Heart left ventricle (tissue), 16 donors: Measurements from ENCODE around the gene GPRC5A. TPM values are rescaled to one million over a fixed set of nuclear protein-coding genes. Genes with fewer than 3 reads are reported as not detected.

Source experiments
- ATAC-seq, 4 donors: fragments of 200-7000 bp; cut with Tn5 transposase; one replicate each; pipeline ENCODE4 v1.9.1; 2020 to 2022; ENCODE audit warnings: moderate library complexity in 4 of 4, mild to moderate bottlenecking in 3 of 4, moderate number of reproducible peaks in 1 of 4
- DNase-seq, 5 donors: peaks; one replicate each; pipeline ENCODE4 v3.0.0-alpha.2; 2020
- H3K27ac ChIP-seq, 12 donors: fragments of 200-600 bp; sonication (generic) in 4 of 12; one replicate each; pipeline versions ENCODE4 v1.5.0 to v1.8.0; 2016 to 2022; ENCODE audit warnings: mild to moderate bottlenecking in 2 of 12
- H3K27me3 ChIP-seq, 9 donors: fragments of 200-600 bp; sonication (generic) in 2 of 9; one replicate each; pipeline versions ENCODE4 v1.5.1 to v1.8.0; 2016 to 2022; ENCODE audit warnings: mild to moderate bottlenecking in 3 of 9
- H3K36me3 ChIP-seq, 9 donors: fragments of 200-600 bp; sonication (generic) in 2 of 9; one replicate each; pipeline versions ENCODE4 v1.5.0 to v1.8.0; 2018 to 2022; ENCODE audit warnings: mild to moderate bottlenecking in 2 of 9
- H3K4me1 ChIP-seq, 12 donors: fragments of 200-600 bp; sonication (generic) in 4 of 12; one replicate each; pipeline versions ENCODE4 v1.5.0 to v1.8.0; 2016 to 2022; ENCODE audit warnings: mild to moderate bottlenecking in 3 of 12
- H3K4me3 ChIP-seq, 12 donors: fragments of 200-600 bp; sonication (generic) in 4 of 12; one replicate each; pipeline versions ENCODE4 v1.5.0 to v1.8.0; 2017 to 2022; ENCODE audit warnings: mild to moderate bottlenecking in 9 of 12, moderate library complexity in 4 of 12
- H3K9me3 ChIP-seq, 12 donors: fragments of 200-600 bp; sonication (generic) in 4 of 12; one replicate each; pipeline versions ENCODE4 v1.5.0 to v1.8.0; 2016 to 2022; ENCODE audit warnings: mild to moderate bottlenecking in 1 of 12
- CTCF ChIP-seq, 12 donors: fragments of 200-600 bp; sonication (generic) in 4 of 12; IDR thresholded peaks; one replicate each; pipeline versions ENCODE4 v1.5.0 to v1.8.0; 2018 to 2022; ENCODE audit warnings: antibody characterized with exemption in 12 of 12, mild to moderate bottlenecking in 5 of 12
- POLR2A ChIP-seq, 2 donors: fragments of 450-650 bp; IDR thresholded peaks; one replicate each; pipeline ENCODE4 v1.6.1; 2017; ENCODE audit warnings: antibody characterized with exemption in 2 of 2, mild to moderate bottlenecking in 2 of 2, moderate library complexity in 2 of 2
- WGBS, 4 donors: extraction: QIAGEN DNeasy Blood & Tissue Kit in 2 of 4; methylation state at CpG; one replicate each; pipeline versions ENCODE4 v1.1.5 to v1.1.7; 2013 to 2018; 5-methylcytosine and 5-hydroxymethylcytosine counted together
- intact Hi-C, 10 donors: fragments of 100-400 bp; cut with DNase I; formaldehyde crosslinking; loops; one replicate each; pipeline versions ENCODE4 v1.11.1 to v1.14.2; 2022
- polyA plus RNA-seq, 2 donors: library from polyadenylated mRNA; stranded (reverse); fragments of 200-250 nt; gene quantifications; one replicate each; pipeline ENCODE4 v1.2.3, GENCODE V29; 2013
- total RNA-seq, 9 donors: library from RNA; depleted of rRNA in 2 of 9; stranded (reverse); fragments of >200 nt in 2 of 9; fragmentation: NEBNext Ultra II Directional in 3 of 9; extraction: Animal tissue kit (Norgen Biotek cat#: 25700) in 3 of 9; gene quantifications; one replicate each; pipeline versions ENCODE4 v1.1.0 to v1.2.4, GENCODE V29; 2016 to 2023
- donor health status: ischemic (EF 13 %, LVEDD 7.1; RV severe dilation, severe dysfunction).
- donor health status: healthy with polysubstance abuse.
- donor health status: DM: no; HTN: yes; CAD: no.
- donor health status: DM: no; HTN: no; CAD: no.
- donor health status: ischemic (EF 25% LVEDD 6.9; RV normal size, moderate dysfunction).
- donor health status: ischemic (EF 25% LVEDD 5.7; RV mildly dilated, moderate dysfunction).
- donor health status: healthy.
- donor health status: DM: yes; HTN: yes; CAD: no.
- donor health status: ischemic (EF 35%, LVEDD 5.7; RV mildly dilated, moderate dysfunction).
- donor health status: nonischemic (EF 11% LVEDD 7.7; RV severe dilation, severe dysfunction).
- donor health status: DM: yes; HTN: yes; CAD: no.
- donor health status: PGD.
- donor health status: ischemic (EF 29% LVEDD 5.4; RV normal size, mild dysfunction).
- donor health status: nonischemic (EF 23%, LVEDD 6.1; RV moderate dilation, normal function).

GPRC5A gene
- total and polyA plus RNA-seq, 11 donors, result 0.27 to 5.3 (median 1.2) TPM

DNA sequence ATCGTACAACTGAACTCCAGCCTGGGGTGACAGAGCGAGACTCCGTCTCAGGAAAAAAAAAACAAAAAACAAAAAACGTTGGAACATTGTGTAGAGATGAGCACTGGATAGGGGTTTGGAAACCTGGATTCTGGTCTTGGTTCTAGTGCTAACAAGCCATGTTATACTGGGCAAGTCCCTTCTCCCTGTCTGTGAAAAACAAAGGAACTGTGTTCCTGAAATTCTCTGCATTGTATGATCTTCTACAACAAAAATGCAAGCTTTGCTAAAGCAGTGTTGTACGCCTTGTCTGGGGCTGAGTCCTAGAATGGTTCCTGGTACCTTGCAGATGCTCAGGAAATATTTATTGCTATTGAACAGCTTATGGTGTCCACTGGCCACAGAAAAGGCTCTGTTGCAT lies 47.2 kb downstream of the GPRC5A start:
- intact Hi-C loops, result no loop called here
- Histone ChIP-seq H3K4me3 (no peak overlapping the region), H3K36me3 (no peaks in the 10 kb centered on the region), H3K9me3 (no peaks in the 10 kb centered on the region), H3K27ac (no peak overlapping the region), H3K4me1 (no peaks in the 10 kb centered on the region), H3K27me3 (no peaks in the 10 kb centered on the region)
- WGBS, 4 donors, result 81 to 83% (median 82%) methylated on average over 5 of the region's 5 CpGs
- DNase-seq, result no peak
- TF ChIP-seq POLR2A (IDR thresholded peaks at IDR 0.05) (no peak), CTCF (IDR thresholded peaks at IDR 0.05) (no peak)
- no peak for ATAC-seq

GRCh38 chr12:12939888-12940287 lies 48.5 kb downstream of the GPRC5A start:
- intact Hi-C loops, result no loop called here
- Histone ChIP-seq H3K36me3 (no peaks in the 10 kb centered on the region), H3K27ac (no peak overlapping the region), H3K27me3 (no peaks in the 10 kb centered on the region), H3K4me3 (no peak overlapping the region), H3K4me1 (no peaks in the 10 kb centered on the region), H3K9me3 (no peaks in the 10 kb centered on the region)
- DNase-seq, result no peak
- no peak for ATAC-seq
- 79 to 91% (median 86%) methylated on average over 1 of the region's 1 CpG for WGBS, 4 donors
- TF ChIP-seq POLR2A (IDR thresholded peaks at IDR 0.05) (no peak), CTCF (IDR thresholded peaks at IDR 0.05) (no peak)

DNA sequence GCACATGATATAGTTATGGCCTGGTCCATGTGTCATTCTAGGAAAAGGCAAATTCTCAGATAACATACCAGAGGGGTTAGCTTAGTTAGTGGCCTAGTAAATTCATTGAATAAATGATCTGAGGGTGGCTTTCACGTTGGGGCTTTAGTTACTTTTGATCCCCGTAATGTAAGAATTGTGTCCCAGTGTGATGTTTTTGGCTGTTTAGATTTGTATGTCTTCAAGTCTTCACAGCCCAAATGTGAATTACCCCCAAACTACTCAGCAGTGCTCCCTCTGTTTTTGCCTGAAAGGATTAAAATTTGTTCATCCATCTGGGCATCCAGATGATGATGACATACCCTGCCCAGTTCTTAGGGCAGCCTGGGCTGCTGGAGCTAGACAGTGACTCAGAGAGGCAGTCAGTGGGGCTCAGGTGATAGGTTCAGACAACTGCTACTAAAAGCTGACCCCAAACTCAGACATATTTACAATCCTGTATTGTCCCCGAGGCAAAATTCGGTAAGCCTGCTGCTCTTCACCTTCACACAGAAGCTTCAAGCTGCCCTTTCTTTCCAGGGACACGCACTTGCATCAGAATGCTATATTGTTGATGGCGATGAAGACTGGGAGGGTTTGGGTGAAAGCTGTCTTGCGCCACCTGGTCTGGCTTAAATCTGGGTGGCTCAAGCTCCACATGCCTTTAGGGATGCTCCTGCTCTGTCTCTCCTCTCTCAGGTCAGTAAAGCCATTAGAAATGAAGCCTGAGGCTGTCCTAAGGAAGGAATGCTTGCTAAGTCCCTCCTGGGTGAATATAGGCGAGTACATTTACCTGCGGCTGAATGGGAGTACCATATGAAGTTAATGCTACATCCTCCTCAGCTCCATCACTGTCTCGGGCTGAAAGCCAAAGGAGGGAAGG lies 50.3 kb downstream of the GPRC5A start:
- 91 to 95% (median 93%) methylated on average over 10 of the region's 10 CpGs for WGBS, 4 donors
- DNase-seq (no peak), ATAC-seq (no peak)
- no peaks in the 10 kb centered on the region for H3K4me1 ChIP-seq
- intact Hi-C loops, result no loop called here
- no peaks in the 10 kb centered on the region for H3K36me3 ChIP-seq
- H3K4me3 ChIP-seq, result no peak overlapping the region
- no peaks in the 10 kb centered on the region for H3K9me3 ChIP-seq
- no peaks in the 10 kb centered on the region for H3K27me3 ChIP-seq
- no peak for TF ChIP-seq CTCF (IDR thresholded peaks at IDR 0.05)
- TF ChIP-seq POLR2A (IDR thresholded peaks at IDR 0.05), result no peak
- no peak overlapping the region for H3K27ac ChIP-seq

DNA sequence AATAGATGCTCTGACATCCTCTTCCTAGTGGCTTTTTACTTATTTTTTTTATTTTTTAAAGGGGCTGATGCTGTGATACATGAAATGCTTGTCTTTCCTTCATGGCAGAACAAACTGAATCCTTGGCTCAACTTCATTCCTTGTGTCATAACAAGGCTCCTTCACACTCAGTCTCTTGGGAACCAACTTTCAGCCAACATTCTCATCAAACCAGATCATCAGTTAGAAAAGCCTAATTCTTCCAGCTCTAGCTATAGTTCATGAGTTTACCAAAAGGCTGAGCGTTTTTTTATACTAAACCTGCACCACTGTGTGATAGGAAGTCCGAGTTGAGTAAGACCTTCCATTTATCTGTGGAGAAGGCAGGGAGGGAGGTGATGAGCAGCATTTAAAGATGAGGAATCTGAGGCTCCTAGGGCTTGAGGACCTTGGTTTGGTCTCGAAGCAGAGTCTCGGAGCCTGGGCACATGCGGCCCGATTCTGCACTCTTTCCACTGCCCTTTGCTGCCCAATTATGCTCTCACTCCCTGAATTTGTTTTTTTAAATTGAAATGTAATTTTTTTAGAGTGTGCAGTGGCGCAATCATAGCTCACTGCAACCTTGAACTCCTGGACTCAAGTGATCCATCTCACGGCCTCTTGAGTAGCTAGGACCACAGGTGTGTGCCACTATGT lies 52.4 kb downstream of the GPRC5A start:
- no peak for DNase-seq
- 84 to 90% (median 89%) methylated on average over 8 of the region's 8 CpGs for WGBS, 4 donors
- Histone ChIP-seq H3K9me3 (no peaks in the 10 kb centered on the region), H3K27me3 (no peaks in the 10 kb centered on the region), H3K36me3 (no peaks in the 10 kb centered on the region), H3K27ac (no peak overlapping the region), H3K4me3 (no peak overlapping the region), H3K4me1 (no peaks in the 10 kb centered on the region)
- TF ChIP-seq POLR2A (IDR thresholded peaks at IDR 0.05), result no peak
- no peak for TF ChIP-seq CTCF (IDR thresholded peaks at IDR 0.05)
- intact Hi-C loops, result no loop called here
- ATAC-seq, result no peak
